Activated CD4-positive, alpha-beta T cell treated with anti-CD3 and anti-CD28 coated beads, Interleukin-2, amount 10 ng/mL, durations not matched to agents 24 days and 14 days (primary cell): ENCODE measurements around the gene POLE. TPM values are rescaled to one million over a fixed set of nuclear protein-coding genes. Genes with fewer than 3 reads are reported as not detected.

Source experiments
- DNase-seq: peaks from one replicate; pipeline ENCODE4 v3.0.0; 2022
- H3K27ac Mint-ChIP-seq: one replicate; pipeline ENCODE4 v1.8.0; 2022; ENCODE audit warnings: mild to moderate bottlenecking, mixed read lengths
- H3K27me3 Mint-ChIP-seq: one replicate; pipeline ENCODE4 v1.8.0; 2022; ENCODE audit warnings: mixed read lengths
- H3K36me3 Mint-ChIP-seq: one replicate; pipeline ENCODE4 v1.8.0; 2022; ENCODE audit warnings: low read depth, mild to moderate bottlenecking, mixed read lengths
- H3K4me1 Mint-ChIP-seq: one replicate; pipeline ENCODE4 v1.8.0; 2021; ENCODE audit warnings: mixed read lengths
- H3K4me3 Mint-ChIP-seq: one replicate; pipeline ENCODE4 v1.8.0; 2022; ENCODE audit warnings: mild to moderate bottlenecking, moderate library complexity, mixed read lengths
- H3K9me3 Mint-ChIP-seq: one replicate; pipeline ENCODE4 v1.8.0; 2021; ENCODE audit warnings: mixed read lengths
- intact Hi-C: fragments of 100-400 bp; cut with micrococcal nuclease; formaldehyde crosslinking; loops from one replicate; pipeline ENCODE4 v1.15.1; 2023
- total RNA-seq: library from RNA; stranded (reverse); gene quantifications from 2 replicates; pipeline ENCODE4 v1.2.3, GENCODE V29; 2022

The POLE gene
- total RNA-seq, 1 donor from 2014 or later, result 180 TPM

- Mint-ChIP-seq H3K36me3 (peaks cover 60% of the 10 kb centered on the region), H3K9me3 (no peaks in the 10 kb centered on the region), H3K27me3 (no peaks in the 10 kb centered on the region), H3K27ac (no peak overlapping the region), H3K4me3 (no peak overlapping the region), H3K4me1 (peaks cover 1% of the 10 kb centered on the region)
- DNase-seq, result no peak
- intact Hi-C loops, result no loop called here
Measured at GRCh38 chr12:132648616-132649225, 38.4 kb downstream of the POLE start.

DNA sequence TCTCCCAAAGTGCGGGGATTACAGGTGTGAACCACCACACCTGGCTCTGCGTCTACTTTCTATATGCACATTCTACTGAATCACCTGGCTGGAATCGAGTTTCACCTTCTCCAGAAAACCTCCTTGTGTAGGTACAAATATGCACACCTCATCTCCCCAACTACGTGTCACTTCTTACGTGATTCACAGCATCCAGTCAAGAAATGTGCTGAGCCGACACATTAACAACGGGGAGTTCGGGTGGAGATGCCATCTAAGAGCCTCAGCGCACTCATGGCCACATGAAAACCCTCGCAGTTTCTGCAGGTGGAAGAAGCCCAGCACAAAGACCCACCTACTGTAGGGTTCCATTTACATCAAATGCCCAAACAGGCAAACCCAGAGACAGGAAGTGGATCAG lies 39.3 kb downstream of the POLE start:
- intact Hi-C loops, result no loop called here
- Mint-ChIP-seq H3K4me3 (no peak overlapping the region), H3K4me1 (peaks cover 1% of the 10 kb centered on the region), H3K27ac (no peak overlapping the region), H3K36me3 (peaks cover 58% of the 10 kb centered on the region), H3K27me3 (no peaks in the 10 kb centered on the region), H3K9me3 (no peaks in the 10 kb centered on the region)
- DNase-seq, result no peak

GRCh38 chr12:132646850-132647249 lies 40.3 kb downstream of the POLE start:
- no peak for DNase-seq
- H3K27ac Mint-ChIP-seq, result no peak overlapping the region
- intact Hi-C loops, result no loop called here
- no peaks in the 10 kb centered on the region for H3K9me3 Mint-ChIP-seq
- H3K4me1 Mint-ChIP-seq, result peaks cover 1% of the 10 kb centered on the region
- H3K36me3 Mint-ChIP-seq, result peaks cover 55% of the 10 kb centered on the region
- no peaks in the 10 kb centered on the region for H3K27me3 Mint-ChIP-seq
- no peak overlapping the region for H3K4me3 Mint-ChIP-seq

GRCh38 chr12:132642846-132643835 lies 44.0 kb downstream of the POLE start:
- H3K4me3 Mint-ChIP-seq, result no peak overlapping the region
- intact Hi-C loops, result no loop called here
- no peak for DNase-seq
- peaks cover 1% of the 10 kb centered on the region for H3K4me1 Mint-ChIP-seq
- peaks cover 49% of the 10 kb centered on the region for H3K36me3 Mint-ChIP-seq
- H3K27ac Mint-ChIP-seq, result no peak overlapping the region
- H3K9me3 Mint-ChIP-seq, result no peaks in the 10 kb centered on the region
- no peaks in the 10 kb centered on the region for H3K27me3 Mint-ChIP-seq

DNA sequence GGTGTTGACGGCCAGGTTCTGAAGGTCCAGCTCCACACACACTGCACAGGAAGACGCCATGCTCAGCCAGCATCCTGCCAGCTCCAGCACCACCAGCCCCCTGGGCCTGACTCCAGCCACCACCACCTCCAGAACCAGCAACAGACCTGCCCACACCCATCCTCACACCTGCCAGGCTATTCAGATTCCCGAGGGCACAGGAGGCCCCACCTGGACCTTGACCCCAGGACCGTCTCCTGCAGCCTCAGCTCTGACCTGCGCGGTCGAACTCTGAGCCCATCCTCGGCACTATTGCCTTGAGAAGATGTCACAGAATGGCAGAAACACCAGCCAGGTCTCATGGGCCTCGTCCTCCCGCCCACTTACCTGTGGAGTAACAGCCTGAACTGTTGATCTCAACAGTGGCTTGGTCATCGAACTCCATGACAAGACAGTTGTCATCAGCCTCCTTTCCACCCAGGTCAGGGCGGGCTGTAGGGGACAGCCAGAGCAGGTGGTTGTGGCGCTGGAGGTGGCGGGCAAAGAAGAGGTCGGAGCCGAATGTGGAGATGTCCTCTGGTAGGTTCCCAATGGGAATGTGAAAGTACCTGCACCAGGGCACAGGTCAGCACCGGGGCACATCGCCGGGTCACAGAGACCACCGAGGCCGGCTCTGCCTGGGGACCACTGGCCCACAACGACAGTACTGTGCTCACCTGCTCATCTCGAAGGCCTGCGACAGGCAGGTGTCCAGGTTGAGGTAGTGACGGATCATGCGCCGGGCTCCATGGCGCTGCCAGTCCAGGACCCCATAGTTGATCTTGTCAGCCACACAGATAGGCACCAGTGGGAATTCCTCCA lies 45.1 kb downstream of the POLE start:
- Mint-ChIP-seq H3K36me3 (peaks cover 50% of the 10 kb centered on the region), H3K27ac (no peak overlapping the region), H3K9me3 (no peaks in the 10 kb centered on the region), H3K27me3 (no peaks in the 10 kb centered on the region), H3K4me3 (no peak overlapping the region), H3K4me1 (peaks cover 6% of the 10 kb centered on the region)
- intact Hi-C loops, result no loop called here
- no peak for DNase-seq

GRCh38 chr12:132640936-132641335 lies 46.2 kb downstream of the POLE start:
- no peaks in the 10 kb centered on the region for H3K27me3 Mint-ChIP-seq
- no peak for DNase-seq
- H3K27ac Mint-ChIP-seq, result no peak overlapping the region
- intact Hi-C loops, result no loop called here
- peaks cover 48% of the 10 kb centered on the region for H3K36me3 Mint-ChIP-seq
- H3K4me3 Mint-ChIP-seq, result no peak overlapping the region
- H3K9me3 Mint-ChIP-seq, result no peaks in the 10 kb centered on the region
- H3K4me1 Mint-ChIP-seq, result peaks cover 6% of the 10 kb centered on the region

- no peaks in the 10 kb centered on the region for H3K27me3 Mint-ChIP-seq
- peaks cover 53% of the 10 kb centered on the region for H3K36me3 Mint-ChIP-seq
- H3K4me1 Mint-ChIP-seq, result peaks cover 6% of the 10 kb centered on the region
- DNase-seq, result no peak
- H3K9me3 Mint-ChIP-seq, result no peaks in the 10 kb centered on the region
- no peak overlapping the region for H3K4me3 Mint-ChIP-seq
- no peak overlapping the region for H3K27ac Mint-ChIP-seq
- intact Hi-C loops, result no loop called here
Measured at GRCh38 chr12:132639956-132640520, 47.1 kb downstream of the POLE start.

- Mint-ChIP-seq H3K4me3 (no peak overlapping the region), H3K27me3 (no peaks in the 10 kb centered on the region), H3K9me3 (no peaks in the 10 kb centered on the region), H3K27ac (no peak overlapping the region), H3K36me3 (peaks cover 57% of the 10 kb centered on the region), H3K4me1 (peaks cover 6% of the 10 kb centered on the region)
- DNase-seq, result peak; percentile 69
- intact Hi-C loops, result no loop called here
Measured at GRCh38 chr12:132638541-132639408, 48.4 kb downstream of the POLE start.

- Mint-ChIP-seq H3K27ac (no peak overlapping the region), H3K9me3 (no peaks in the 10 kb centered on the region), H3K4me1 (peaks cover 6% of the 10 kb centered on the region), H3K36me3 (peaks cover 64% of the 10 kb centered on the region), H3K4me3 (no peak overlapping the region), H3K27me3 (no peaks in the 10 kb centered on the region)
- DNase-seq, result no peak
- intact Hi-C loops, result no loop called here
Measured at GRCh38 chr12:132637811-132638210, 49.3 kb downstream of the POLE start.

- Mint-ChIP-seq H3K4me1 (peaks cover 6% of the 10 kb centered on the region), H3K27ac (peak overlapping the region; percentile 41), H3K9me3 (no peaks in the 10 kb centered on the region), H3K4me3 (no peak overlapping the region), H3K36me3 (peaks cover 75% of the 10 kb centered on the region), H3K27me3 (no peaks in the 10 kb centered on the region)
- intact Hi-C loops, result no loop called here
- DNase-seq, result no peak
Measured at GRCh38 chr12:132635076-132635955, 51.8 kb downstream of the POLE start.

- Mint-ChIP-seq H3K9me3 (no peaks in the 10 kb centered on the region), H3K27ac (no peak overlapping the region), H3K36me3 (peaks cover 80% of the 10 kb centered on the region), H3K27me3 (no peaks in the 10 kb centered on the region), H3K4me3 (no peak overlapping the region), H3K4me1 (peaks cover 6% of the 10 kb centered on the region)
- DNase-seq, result no peak
- intact Hi-C loops, result no loop called here
Measured at GRCh38 chr12:132634411-132634990, 52.6 kb downstream of the POLE start.

DNA sequence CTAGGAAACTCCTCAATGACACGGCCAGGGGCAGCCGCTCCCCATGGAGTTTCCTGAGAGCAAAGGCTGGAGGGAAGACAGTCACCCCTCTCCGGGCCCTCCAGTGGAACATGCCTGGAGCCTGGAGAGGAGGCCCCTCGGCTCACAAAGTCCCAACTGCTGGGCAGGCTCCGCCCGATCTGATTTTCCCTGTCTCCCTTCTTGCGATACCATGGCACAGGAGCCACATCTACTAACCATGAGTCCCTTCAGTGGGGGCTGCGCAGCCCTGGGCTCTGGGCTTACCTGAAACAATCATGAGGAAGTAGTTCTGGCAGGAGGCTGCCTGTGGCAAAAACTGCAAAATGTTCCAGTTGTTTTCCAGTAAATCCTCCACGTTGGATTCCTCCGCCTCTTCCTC lies 53.2 kb downstream of the POLE start:
- peaks cover 6% of the 10 kb centered on the region for H3K4me1 Mint-ChIP-seq
- intact Hi-C loops, result no loop called here
- DNase-seq, result no peak
- H3K36me3 Mint-ChIP-seq, result peaks cover 78% of the 10 kb centered on the region
- no peaks in the 10 kb centered on the region for H3K27me3 Mint-ChIP-seq
- H3K4me3 Mint-ChIP-seq, result no peak overlapping the region
- H3K9me3 Mint-ChIP-seq, result no peaks in the 10 kb centered on the region
- no peak overlapping the region for H3K27ac Mint-ChIP-seq
